ENCODE data around the gene SRSF7.
"Not testable (repeated sequence)": the region's sequence is repeated elsewhere in the genome, so short reads cannot be mapped to it uniquely, and the experiment has no call there.

DNA sequence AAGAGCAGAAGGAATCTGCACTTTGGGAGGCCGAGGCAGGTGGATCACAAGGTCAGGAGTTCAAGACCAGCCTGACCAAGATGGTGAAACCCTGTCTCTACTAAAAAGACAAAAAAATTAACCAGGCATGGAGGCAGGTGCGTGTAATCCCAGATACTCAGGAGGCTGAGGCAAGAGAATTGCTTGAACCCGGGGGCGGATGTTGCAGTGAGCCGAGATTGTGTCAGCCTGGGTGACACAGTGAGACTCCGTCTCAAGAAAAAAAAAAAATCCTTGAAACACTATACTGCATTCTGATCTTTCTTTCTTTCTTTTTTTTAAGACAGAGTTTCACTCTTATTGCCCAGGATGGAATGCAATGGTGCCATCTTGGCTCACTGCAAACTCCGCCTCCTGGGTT is 43.9 kb upstream of the SRSF7 start:
- TF ChIP-seq EZH2 (IDR thresholded peaks at IDR 0.05); POLR2AphosphoS5 (IDR thresholded peaks at IDR 0.05; ENCODE audit: borderline replicate concordance, low read depth, low read length): not testable (repeated sequence)
